Measurements from ENCODE around the gene TRPC4.

GRCh38 chr13:37795326-37795725 lies 74.2 kb downstream of the TRPC4 start:
- TF ChIP-seq CTCF (IDR thresholded peaks at IDR 0.05) (no peak), POLR2A (IDR thresholded peaks at IDR 0.05) (no peak)

Data from adrenal gland (tissue), 5 donors.